Mesendoderm (in vitro differentiated cells): ENCODE data around the gene TAF1D. TPM values are rescaled to one million over a fixed set of nuclear protein-coding genes. Genes with fewer than 3 reads are reported as not detected.
A peak's percentile ranks its signal among the peaks of the same experiment; 100 is the strongest.

Experiments used
- DNase-seq: peaks from one replicate; pipeline ENCODE4 v3.0.0; 2013
- H2AK5ac ChIP-seq: 2 replicates; pipeline ENCODE4 v1.6.1; 2013; ENCODE audit warnings: low read length, inconsistent platforms
- H2BK120ac ChIP-seq: 2 replicates; pipeline ENCODE4 v1.6.1; 2013; ENCODE audit warnings: low read depth, mild to moderate bottlenecking, low read length, moderate library complexity, mixed read lengths
- H2BK15ac ChIP-seq: replicated peaks from 2 replicates; pipeline ENCODE4 v1.6.1; 2013; ENCODE audit warnings: low read depth, mild to moderate bottlenecking, moderate library complexity
- H2BK5ac ChIP-seq: 2 replicates; pipeline ENCODE4 v1.6.1; 2013; ENCODE audit warnings: low read length, inconsistent platforms
- H3K18ac ChIP-seq: 2 replicates; pipeline ENCODE4 v1.6.1; 2013; ENCODE audit warnings: mild to moderate bottlenecking, low read length, mixed read lengths
- H3K23ac ChIP-seq: one replicate; pipeline ENCODE4 v1.6.1; 2013; ENCODE audit warnings: low read length
- H3K27ac ChIP-seq: 2 replicates; pipeline ENCODE4 v1.5.1; 2013; ENCODE audit warnings: low read depth, mild to moderate bottlenecking, inconsistent platforms, low read length, moderate library complexity
- H3K27me3 ChIP-seq: 2 replicates; pipeline ENCODE4 v1.6.1; 2013; ENCODE audit warnings: low read length, control low read depth, mild to moderate bottlenecking, inconsistent platforms; ENCODE audit not compliant: insufficient read depth, poor library complexity
- H3K36me3 ChIP-seq: 2 replicates; pipeline ENCODE4 v1.6.1; 2013; ENCODE audit warnings: low read length, inconsistent platforms; ENCODE audit not compliant: control insufficient read depth, insufficient read depth
- H3K4ac ChIP-seq: one replicate; pipeline ENCODE4 v1.6.1; 2013; ENCODE audit warnings: low read depth, mild to moderate bottlenecking, low read length, moderate library complexity
- H3K4me1 ChIP-seq: 2 replicates; pipeline ENCODE4 v1.6.1; 2013; ENCODE audit warnings: low read depth, low read length, inconsistent platforms; ENCODE audit not compliant: control insufficient read depth
- H3K4me2 ChIP-seq: 2 replicates; pipeline ENCODE4 v1.6.1; 2013; ENCODE audit warnings: low read length
- H3K4me3 ChIP-seq: 2 replicates; pipeline ENCODE4 v1.5.1; 2013; ENCODE audit warnings: mild to moderate bottlenecking, low read length
- H3K56ac ChIP-seq: one replicate; pipeline ENCODE4 v1.6.1; 2013; ENCODE audit warnings: low read length
- H3K79me1 ChIP-seq: 2 replicates; pipeline ENCODE4 v1.6.1; 2013; ENCODE audit warnings: low read length, inconsistent platforms
- H3K79me2 ChIP-seq: 2 replicates; pipeline ENCODE4 v1.6.1; 2013; ENCODE audit warnings: mild to moderate bottlenecking, low read length; ENCODE audit not compliant: control insufficient read depth, insufficient read depth
- H3K9ac ChIP-seq: 2 replicates; pipeline ENCODE4 v1.6.1; 2013; ENCODE audit warnings: low read length, inconsistent platforms
- H4K5ac ChIP-seq: one replicate; pipeline ENCODE4 v1.6.1; 2013; ENCODE audit warnings: low read length
- H4K8ac ChIP-seq: one replicate; pipeline ENCODE4 v1.6.1; 2013; ENCODE audit warnings: low read depth, mild to moderate bottlenecking, control low read depth, low read length, moderate library complexity
- WGBS: extraction: QIAGEN DNeasy Blood & Tissue Kit; methylation state at CpG from one replicate; pipeline ENCODE4 v1.1.7; 2013; ENCODE audit warnings: low lambda C conversion rate, missing lambda C conversion rate; ENCODE audit not compliant: insufficient coverage; ENCODE audit errors: extremely low coverage; 5-methylcytosine and 5-hydroxymethylcytosine counted together
- polyA plus RNA-seq, 2 experiments: library from polyadenylated mRNA; stranded (reverse); fragments of 200-250 nt; gene quantifications; one replicate each; pipeline ENCODE4 v1.2.3, GENCODE V29; 2013

The TAF1D gene
- 238 TPM for polyA plus RNA-seq (2013, experiment 1 of 2)
- polyA plus RNA-seq (2013, experiment 2 of 2): 235 TPM

GRCh38 chr11:93741094-93741881 is at the start of gene TAF1D, which contains the start of gene C11orf54:
Gene TAF1D, minus strand, starts transcription at chr11:93741495. Its CDS starts 2,191 bp downstream, at chr11:93739304.
Gene C11orf54, plus strand, starts transcription at chr11:93741672. Its CDS starts 5,722 bp downstream, at chr11:93747394.
- Histone ChIP-seq H3K4ac (peak within 1 kb of the TSS; percentile 99), H3K27me3 (no peaks in the 10 kb centered on the region), H2BK5ac (peak within 1 kb of the TSS; percentile 96), H3K27ac (peak within 1 kb of the TSS; percentile 90), H2AK5ac (peak within 1 kb of the TSS; percentile 90), H3K36me3 (peaks cover 5% of the 10 kb centered on the region), H3K4me2 (peak within 1 kb of the TSS; percentile 95), H2BK15ac (no peak within 1 kb of the TSS), H4K8ac (peak within 1 kb of the TSS; percentile 99), H3K79me2 (peaks cover 49% of the 10 kb centered on the region), H2BK120ac (peak within 1 kb of the TSS; percentile 32), H3K9ac (peak within 1 kb of the TSS; percentile 100), H3K79me1 (peaks cover 8% of the 10 kb centered on the region), H3K56ac (peak within 1 kb of the TSS; percentile 100), H3K4me3 (peak within 1 kb of the TSS; percentile 100), H4K5ac (peak within 1 kb of the TSS; percentile 59), H3K23ac (peak within 1 kb of the TSS; percentile 76), H3K18ac (peak within 1 kb of the TSS; percentile 98), H3K4me1 (no peaks in the 10 kb centered on the region)
- WGBS: no CpG with 5 or more reads among the region's 65 CpGs
- peak; percentile 99 for DNase-seq

GRCh38 chr11:93784935-93785360 is 43.7 kb upstream of the TAF1D start:
- H2AK5ac ChIP-seq: no peak overlapping the region
- no peaks in the 10 kb centered on the region for H3K36me3 ChIP-seq
- peak overlapping the region; percentile 51 for H3K23ac ChIP-seq
- peak overlapping the region; percentile 99 for H3K4me3 ChIP-seq
- no peak overlapping the region for H3K4ac ChIP-seq
- peak overlapping the region; percentile 97 for H3K27ac ChIP-seq
- peaks cover 2% of the 10 kb centered on the region for H3K79me1 ChIP-seq
- H2BK5ac ChIP-seq: peak overlapping the region; percentile 24
- no peak for DNase-seq
- peak overlapping the region; percentile 13 for H3K18ac ChIP-seq
- no peaks in the 10 kb centered on the region for H3K27me3 ChIP-seq
- peak overlapping the region; percentile 100 for H3K56ac ChIP-seq
- no peak overlapping the region for H4K8ac ChIP-seq
- H2BK120ac ChIP-seq: no peak overlapping the region
- peak overlapping the region; percentile 100 for H3K9ac ChIP-seq
- no CpG with 5 or more reads among the region's 13 CpGs for WGBS
- H2BK15ac ChIP-seq: no peak overlapping the region
- no peaks in the 10 kb centered on the region for H3K4me1 ChIP-seq
- H3K4me2 ChIP-seq: peak overlapping the region; percentile 89
- peaks cover 44% of the 10 kb centered on the region for H3K79me2 ChIP-seq
- no peak overlapping the region for H4K5ac ChIP-seq

GRCh38 chr11:93784145-93784934 is 43.0 kb upstream of the TAF1D start, which contains the start of gene MED17:
Gene MED17, plus strand, starts transcription at chr11:93784282. Its CDS starts 232 bp downstream, at chr11:93784514.
- Histone ChIP-seq H2BK120ac (no peak within 1 kb of the TSS), H3K27ac (peak within 1 kb of the TSS; percentile 97), H3K4me3 (peak within 1 kb of the TSS; percentile 99), H2AK5ac (peak within 1 kb of the TSS; percentile 96), H3K4me1 (no peaks in the 10 kb centered on the region), H4K5ac (no peak within 1 kb of the TSS), H3K79me1 (peaks cover 1% of the 10 kb centered on the region), H3K27me3 (no peaks in the 10 kb centered on the region), H2BK5ac (peak within 1 kb of the TSS; percentile 98), H3K4ac (peak within 1 kb of the TSS; percentile 74), H3K23ac (peak within 1 kb of the TSS; percentile 100), H3K9ac (peak within 1 kb of the TSS; percentile 100), H3K79me2 (peaks cover 40% of the 10 kb centered on the region), H2BK15ac (no peak within 1 kb of the TSS), H4K8ac (peak within 1 kb of the TSS; percentile 96), H3K36me3 (no peaks in the 10 kb centered on the region), H3K18ac (peak within 1 kb of the TSS; percentile 86), H3K4me2 (peak within 1 kb of the TSS; percentile 89), H3K56ac (peak within 1 kb of the TSS; percentile 100)
- DNase-seq: peak; percentile 98
- no CpG with 5 or more reads among the region's 72 CpGs for WGBS

GRCh38 chr11:93783765-93784144 is 42.5 kb upstream of the TAF1D start:
- Histone ChIP-seq H3K4me2 (peak overlapping the region; percentile 30), H2AK5ac (no peak overlapping the region), H2BK15ac (no peak overlapping the region), H3K27me3 (no peaks in the 10 kb centered on the region), H3K27ac (no peak overlapping the region), H3K4ac (no peak overlapping the region), H3K79me2 (peaks cover 38% of the 10 kb centered on the region), H3K36me3 (no peaks in the 10 kb centered on the region), H4K8ac (peak overlapping the region; percentile 96), H3K4me3 (peak overlapping the region; percentile 73), H3K79me1 (peaks cover 1% of the 10 kb centered on the region), H2BK120ac (no peak overlapping the region), H3K9ac (peak overlapping the region; percentile 90), H3K18ac (no peak overlapping the region), H4K5ac (no peak overlapping the region), H3K23ac (no peak overlapping the region), H2BK5ac (no peak overlapping the region), H3K4me1 (no peaks in the 10 kb centered on the region), H3K56ac (peak overlapping the region; percentile 83)
- WGBS: no CpG with 5 or more reads among the region's 10 CpGs
- no peak for DNase-seq

GRCh38 chr11:93783362-93783761 is 42.1 kb upstream of the TAF1D start:
- H2BK120ac ChIP-seq: no peak overlapping the region
- WGBS: no CpG with 5 or more reads among the region's 7 CpGs
- DNase-seq: no peak
- H3K56ac ChIP-seq: peak overlapping the region; percentile 62
- no peak overlapping the region for H3K4me3 ChIP-seq
- H3K36me3 ChIP-seq: no peaks in the 10 kb centered on the region
- no peak overlapping the region for H2BK15ac ChIP-seq
- H3K27ac ChIP-seq: no peak overlapping the region
- H3K27me3 ChIP-seq: no peaks in the 10 kb centered on the region
- H3K4ac ChIP-seq: no peak overlapping the region
- H3K79me2 ChIP-seq: peaks cover 36% of the 10 kb centered on the region
- H3K23ac ChIP-seq: no peak overlapping the region
- H4K5ac ChIP-seq: no peak overlapping the region
- H4K8ac ChIP-seq: no peak overlapping the region
- no peaks in the 10 kb centered on the region for H3K4me1 ChIP-seq
- H2BK5ac ChIP-seq: no peak overlapping the region
- no peak overlapping the region for H3K18ac ChIP-seq
- H2AK5ac ChIP-seq: no peak overlapping the region
- peak overlapping the region; percentile 90 for H3K9ac ChIP-seq
- peaks cover 1% of the 10 kb centered on the region for H3K79me1 ChIP-seq
- no peak overlapping the region for H3K4me2 ChIP-seq
